Measurements from ENCODE around the gene CENPP. TPM values are rescaled to one million over a fixed set of nuclear protein-coding genes. Genes with fewer than 3 reads are reported as not detected.

CENPP gene
- total RNA-seq, 2 donors from 2014 or later, result 1.7 to 2.4 TPM

DNA sequence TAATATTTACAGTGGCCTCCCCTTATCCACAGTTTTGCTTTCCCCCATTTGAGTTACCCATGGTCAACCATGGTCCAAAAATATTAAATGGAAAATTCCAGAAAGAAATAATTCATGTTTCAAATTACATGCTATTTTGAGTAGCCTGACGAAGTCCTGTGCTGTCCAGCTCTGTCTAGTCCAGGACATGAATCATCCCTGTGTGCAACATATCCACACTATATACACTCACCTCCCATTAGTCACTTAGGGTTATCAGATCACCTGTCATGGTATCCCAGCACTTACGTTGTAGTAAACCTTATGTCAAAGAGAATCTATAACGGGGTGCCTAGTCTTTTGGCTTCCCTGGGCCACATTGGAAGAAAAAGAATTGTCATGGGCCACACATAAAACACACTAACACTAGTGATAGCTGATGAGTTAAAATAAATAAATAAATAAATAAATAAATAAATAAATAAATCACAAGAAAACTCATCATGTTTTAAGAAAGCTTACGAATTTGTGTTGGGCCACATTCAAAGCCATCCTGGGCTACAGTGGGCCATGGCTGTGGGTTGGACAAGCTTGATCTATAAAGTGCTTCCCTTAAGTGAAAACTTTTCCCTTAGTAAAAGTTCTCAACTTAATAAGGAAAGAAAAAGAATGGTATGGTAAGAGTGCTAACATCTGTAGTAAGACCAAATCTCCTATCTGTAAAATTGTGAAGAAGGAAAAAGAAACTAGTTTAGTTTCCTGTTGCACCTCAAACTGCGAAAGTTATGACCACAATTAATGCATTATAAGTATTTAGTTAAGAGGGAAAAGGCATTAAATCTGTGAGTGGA, 114.4 kb downstream of the CENPP start:
- DNase-seq, result no peak
- intact Hi-C loops (cut with DNase I, micrococcal nuclease), result loop anchor here in 1 of 2 donors (5.0 kb wide), 1 partner anchor 93 kb away; no protein-coding TSS in a partner anchor
- ATAC-seq, result no peak

DNA sequence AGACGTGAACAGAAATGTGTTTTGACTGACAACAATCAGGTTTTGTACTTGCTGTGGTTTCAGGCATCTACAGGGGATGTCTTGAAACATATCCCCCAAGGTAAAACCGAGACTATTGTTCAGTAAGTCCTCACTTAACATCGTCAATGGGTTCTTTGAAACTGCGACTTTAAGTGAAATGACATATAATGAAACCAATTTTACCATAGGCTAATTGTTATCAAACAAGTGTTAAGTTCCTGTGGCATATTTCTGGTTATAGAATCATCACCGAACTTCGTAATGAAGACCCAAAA, 114.9 kb downstream of the CENPP start:
- DNase-seq, result no peak
- no peak for ATAC-seq
- intact Hi-C loops (cut with DNase I, micrococcal nuclease), result no loop called here

DNA sequence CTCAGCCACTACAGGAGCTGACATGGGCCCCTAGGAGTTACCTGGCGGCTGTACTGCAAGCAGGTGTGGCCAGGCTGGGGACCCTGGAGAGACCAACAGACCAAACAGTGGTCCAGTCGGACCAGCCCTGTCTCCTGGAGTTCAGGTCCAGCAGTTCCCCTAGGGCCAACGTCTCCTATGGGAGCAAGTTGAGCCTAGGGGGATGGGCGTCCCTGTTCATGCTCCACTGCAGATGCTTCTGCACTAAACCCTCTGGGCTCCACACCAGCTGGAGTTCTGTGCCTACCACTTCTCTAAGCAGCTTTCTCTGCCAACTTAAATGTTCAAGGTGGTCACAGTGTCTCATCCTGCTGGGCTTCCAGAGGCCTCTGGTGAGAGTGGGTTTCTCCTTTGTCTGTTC, 119.1 kb downstream of the CENPP start:
- no peak for ATAC-seq
- intact Hi-C loops (cut with DNase I, micrococcal nuclease), result no loop called here
- no peak for DNase-seq

DNA sequence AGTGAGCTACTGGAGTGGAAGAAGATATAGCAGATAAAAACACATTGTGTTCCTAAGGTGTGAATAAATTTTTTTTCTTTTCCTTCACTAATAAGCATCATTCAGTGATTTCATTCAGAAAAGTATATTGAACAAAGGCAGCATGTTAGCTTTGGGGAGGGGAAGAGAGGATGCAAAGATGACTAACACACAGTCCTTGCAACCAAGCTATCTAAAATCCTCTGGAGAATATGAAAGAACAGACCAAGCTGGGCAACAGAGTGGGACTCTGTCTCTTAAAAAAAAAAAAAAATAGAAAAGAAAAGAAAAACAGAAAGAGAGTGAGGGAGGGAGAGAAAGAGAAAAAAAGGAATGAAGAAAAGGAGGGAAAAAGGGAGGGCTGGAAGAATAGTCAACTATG, 120.8 kb downstream of the CENPP start:
- ATAC-seq (no peak), DNase-seq (no peak)
- intact Hi-C loops (cut with DNase I, micrococcal nuclease), result no loop called here

DNA sequence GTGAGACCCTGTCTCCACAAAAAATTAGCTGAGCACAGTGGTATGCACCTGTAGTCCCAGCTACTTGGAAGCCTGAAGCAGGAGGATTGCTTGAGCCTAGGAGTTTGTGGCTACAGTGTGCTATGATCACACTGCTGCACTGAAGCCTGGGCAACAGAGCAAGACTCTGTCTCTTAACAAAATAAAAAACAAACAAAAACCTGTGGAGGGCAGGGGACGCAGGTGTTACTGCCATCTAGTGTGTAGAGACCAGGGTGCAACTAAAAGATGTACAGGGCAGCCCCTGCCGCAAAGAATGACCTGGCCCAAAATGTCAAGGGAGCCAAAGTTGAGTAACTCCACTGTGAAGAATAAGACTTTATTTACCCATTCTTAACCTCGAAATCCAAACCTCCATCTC, 129.5 kb downstream of the CENPP start:
- ATAC-seq (no peak), DNase-seq (no peak)
- intact Hi-C loops (cut with DNase I, micrococcal nuclease), result no loop called here

DNA sequence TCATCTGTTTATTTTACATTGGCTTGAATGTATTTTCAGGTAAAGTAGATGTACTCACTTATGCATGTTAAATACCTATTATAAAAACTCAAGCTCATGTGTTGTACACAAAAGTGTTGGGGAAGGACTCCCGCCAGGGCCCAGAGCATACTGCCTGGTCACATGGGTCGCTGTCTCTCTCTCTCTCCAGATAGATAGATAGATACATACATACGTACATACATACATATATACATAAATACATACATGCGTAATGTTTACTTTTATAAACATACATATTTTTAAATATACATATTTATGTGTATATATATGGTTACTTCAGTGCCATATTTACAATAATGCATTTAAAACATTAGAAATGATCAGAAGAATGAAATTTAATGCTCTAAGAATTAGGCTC, 131.8 kb downstream of the CENPP start:
- ATAC-seq (no peak), DNase-seq (no peak)
- intact Hi-C loops (cut with DNase I, micrococcal nuclease), result no loop called here

GRCh38 chr9:92463387-92463786, 137.6 kb downstream of the CENPP start:
- DNase-seq, result no peak
- intact Hi-C loops (cut with DNase I, micrococcal nuclease), result no loop called here
- ATAC-seq, result no peak

DNA sequence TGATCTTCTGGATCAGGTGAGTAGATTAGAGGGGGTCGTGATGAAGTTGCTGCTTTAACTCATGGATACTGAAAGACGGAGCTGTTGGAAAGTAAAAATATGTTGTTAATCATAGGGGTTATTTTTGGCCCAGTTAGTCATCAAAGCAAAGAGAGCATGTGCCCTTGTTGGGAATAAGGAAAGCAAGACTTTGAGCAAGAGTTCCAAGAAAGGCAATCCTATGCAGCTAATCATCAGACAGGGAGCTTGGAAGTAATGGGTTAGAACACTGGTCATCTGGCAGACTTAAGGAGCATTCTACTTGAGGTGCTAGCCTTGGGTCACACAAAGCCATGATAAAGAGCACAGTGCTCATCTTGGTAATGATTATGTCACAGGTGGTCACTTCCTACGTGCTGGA, 138.2 kb downstream of the CENPP start:
- ATAC-seq, result no peak
- intact Hi-C loops (cut with DNase I, micrococcal nuclease), result no loop called here
- DNase-seq, result no peak

- DNase-seq (no peak), ATAC-seq (no peak)
- intact Hi-C loops (cut with DNase I, micrococcal nuclease), result no loop called here
These were observed 141.3 kb downstream of the CENPP start for GRCh38 chr9:92467041-92467440.

- DNase-seq (no peak), ATAC-seq (no peak)
- intact Hi-C loops (cut with DNase I, micrococcal nuclease), result no loop called here
These were observed 141.8 kb downstream of the CENPP start for GRCh38 chr9:92467511-92467910.

DNA sequence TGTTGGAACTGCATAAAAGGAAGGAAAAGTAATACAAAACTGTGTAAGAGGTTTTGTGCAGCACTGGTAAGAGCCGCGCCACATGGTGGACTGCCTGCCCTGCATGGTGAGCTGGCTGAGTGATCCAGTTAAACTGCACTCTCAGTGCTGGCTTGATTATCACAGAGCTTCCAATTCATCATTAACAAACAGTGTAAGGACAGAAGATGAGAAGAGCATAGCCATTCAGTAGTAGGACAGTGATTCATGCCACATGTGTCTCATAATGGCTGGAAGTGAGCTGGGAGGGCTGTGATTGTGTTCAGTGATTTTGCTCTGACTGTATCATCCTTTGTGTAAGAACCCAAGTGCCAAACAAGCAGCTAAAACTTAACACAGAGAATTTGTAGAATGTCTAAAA, 142.5 kb downstream of the CENPP start:
- no peak for DNase-seq
- intact Hi-C loops (cut with DNase I, micrococcal nuclease), result no loop called here
- no peak for ATAC-seq

- DNase-seq (no peak), ATAC-seq (no peak)
- intact Hi-C loops (cut with DNase I, micrococcal nuclease), result no loop called here
These were observed 148.8 kb downstream of the CENPP start for GRCh38 chr9:92474587-92474986.

DNA sequence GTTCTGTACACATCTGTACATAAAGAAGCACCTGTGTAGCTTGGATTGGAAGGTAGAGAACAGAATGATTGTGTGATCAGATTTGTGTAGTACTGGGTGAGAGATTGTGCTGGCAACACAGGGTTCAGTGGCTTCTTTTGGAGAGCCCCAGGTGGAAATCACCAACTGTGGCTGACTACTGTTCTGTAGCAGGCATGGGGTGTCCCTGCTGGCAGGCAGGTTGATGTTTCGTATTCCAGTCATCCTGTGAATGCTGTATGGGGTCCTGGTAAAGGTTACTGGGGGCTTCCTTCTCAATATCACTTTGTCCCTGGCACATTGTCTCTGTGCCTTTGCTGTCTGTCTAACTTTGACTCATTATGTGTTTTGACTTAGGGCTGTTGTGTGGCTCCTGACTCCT, 151.2 kb downstream of the CENPP start:
- ATAC-seq, result no peak
- no peak for DNase-seq
- intact Hi-C loops (cut with DNase I, micrococcal nuclease), result no loop called here

- DNase-seq, result no peak
- intact Hi-C loops (cut with DNase I, micrococcal nuclease), result no loop called here
- no peak for ATAC-seq
These were observed 153.0 kb downstream of the CENPP start for GRCh38 chr9:92478783-92479182.

GRCh38 chr9:92479346-92479745, 153.6 kb downstream of the CENPP start:
- intact Hi-C loops (cut with DNase I, micrococcal nuclease), result no loop called here
- DNase-seq (no peak), ATAC-seq (no peak)

DNA sequence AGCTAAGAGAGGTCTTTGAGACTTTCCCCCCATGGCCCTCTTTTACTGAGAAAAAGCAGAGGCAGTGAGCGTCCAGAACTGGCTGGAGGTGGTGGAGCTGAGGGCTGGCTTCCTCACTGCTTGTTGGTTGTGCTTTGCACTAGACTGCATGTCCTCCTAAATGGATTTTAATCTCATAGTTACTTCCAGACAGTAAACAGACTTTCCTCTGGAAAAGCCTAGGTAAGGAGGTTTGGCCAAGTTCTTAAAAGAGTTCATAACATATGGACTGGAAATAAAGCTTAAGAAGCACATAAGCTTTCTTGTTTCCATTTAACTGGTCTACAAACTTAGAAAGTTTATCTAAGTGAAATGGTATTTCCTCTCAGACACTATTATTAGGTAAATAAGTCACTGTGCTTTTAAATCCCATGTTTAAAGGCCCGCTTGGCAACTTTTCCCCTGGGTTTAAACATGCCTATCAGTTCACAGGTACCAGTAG, 154.6 kb downstream of the CENPP start:
- intact Hi-C loops (cut with DNase I, micrococcal nuclease), result no loop called here
- DNase-seq (no peak), ATAC-seq (no peak)

- no peak for ATAC-seq
- DNase-seq, result no peak
- intact Hi-C loops (cut with DNase I, micrococcal nuclease), result no loop called here
These were observed 155.4 kb downstream of the CENPP start for GRCh38 chr9:92480986-92481633.

- intact Hi-C loops (cut with DNase I, micrococcal nuclease), result no loop called here
- DNase-seq (no peak), ATAC-seq (no peak)
These were observed 156.6 kb downstream of the CENPP start, which contains the start of gene ASPN for GRCh38 chr9:92482329-92482728. Gene ASPN, minus strand, starts transcription at chr9:92482506.

GRCh38 chr9:92482805-92483204, 157.1 kb downstream of the CENPP start:
- no peak for ATAC-seq
- intact Hi-C loops (cut with DNase I, micrococcal nuclease), result no loop called here
- no peak for DNase-seq

DNA sequence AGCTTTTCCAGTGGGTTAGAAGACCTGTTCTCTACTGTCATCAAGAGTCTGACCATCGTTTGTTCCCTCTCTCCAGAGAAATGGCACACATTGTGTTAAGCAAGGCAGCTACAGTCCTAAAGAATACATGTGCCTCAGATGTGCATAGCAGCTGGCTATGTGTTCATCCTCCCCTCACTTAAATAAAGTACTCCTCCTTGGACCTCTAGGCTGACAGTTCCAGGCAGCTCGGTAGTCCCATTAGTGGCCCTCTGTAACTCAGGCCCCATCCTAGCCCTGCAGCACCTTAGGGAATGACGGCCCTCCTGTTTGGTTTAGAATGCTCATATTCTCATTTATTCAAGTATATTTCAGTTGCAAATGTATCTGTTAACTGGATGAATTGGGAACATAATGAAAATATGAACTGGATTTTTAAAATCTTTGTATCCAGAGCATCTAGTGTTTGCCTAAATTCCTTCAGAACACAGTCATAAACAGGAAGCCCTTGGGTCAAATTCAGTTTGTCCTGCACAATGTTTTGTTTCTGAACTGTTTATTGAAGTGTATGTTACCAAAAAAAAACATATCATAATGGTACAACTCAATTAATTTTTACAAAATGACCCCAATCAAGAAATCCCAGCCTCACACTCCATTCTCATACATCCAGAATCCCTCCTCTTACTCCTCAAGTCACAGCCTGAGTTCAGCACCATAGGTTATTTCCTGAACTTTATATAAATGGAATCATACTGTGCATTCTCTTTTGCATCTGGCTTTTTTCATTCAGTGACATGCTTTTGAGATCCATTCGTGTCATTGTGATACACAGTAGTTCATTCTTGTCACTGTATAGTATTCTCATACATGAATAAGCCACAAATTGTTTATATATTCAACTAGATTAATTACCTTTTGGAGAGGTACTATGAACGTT, 158.1 kb downstream of the CENPP start:
- DNase-seq, result no peak
- intact Hi-C loops (cut with DNase I, micrococcal nuclease), result no loop called here
- ATAC-seq, result no peak

Data from left colon (tissue), 2 donors.